BE2C (cell line): ENCODE data around the gene SYT2.

Experiments
- DNase-seq: peaks from one replicate; pipeline ENCODE4 v3.0.0-alpha.2; 2020
- H3K27me3 ChIP-seq: fragments of 250-450 bp; sonication (Bioruptor Pico); 2 replicates; pipeline ENCODE4 v1.5.1; 2020; ENCODE audit warnings: mild to moderate bottlenecking
- H3K36me3 ChIP-seq: fragments of 250-450 bp; sonication (Bioruptor Pico); 2 replicates; pipeline ENCODE4 v1.5.1; 2020; ENCODE audit warnings: mild to moderate bottlenecking
- H3K4me1 ChIP-seq: fragments of 250-450 bp; sonication (Bioruptor Pico); 2 replicates; pipeline ENCODE4 v1.5.1; 2020
- H3K4me3 ChIP-seq: 2 replicates; pipeline ENCODE4 v1.5.1; 2011; ENCODE audit warnings: low read depth, low read length
- H3K9me3 ChIP-seq: fragments of 250-450 bp; sonication (Bioruptor Pico); 2 replicates; pipeline ENCODE4 v1.5.1; 2020
- TF ChIP-seq, protein P1 (sequence below): IDR thresholded peaks from 2 replicates; pipeline ENCODE4 v1.5.1; 2012; ENCODE audit warnings: mild to moderate bottlenecking, low read depth, low read length

The SYT2 gene

DNA sequence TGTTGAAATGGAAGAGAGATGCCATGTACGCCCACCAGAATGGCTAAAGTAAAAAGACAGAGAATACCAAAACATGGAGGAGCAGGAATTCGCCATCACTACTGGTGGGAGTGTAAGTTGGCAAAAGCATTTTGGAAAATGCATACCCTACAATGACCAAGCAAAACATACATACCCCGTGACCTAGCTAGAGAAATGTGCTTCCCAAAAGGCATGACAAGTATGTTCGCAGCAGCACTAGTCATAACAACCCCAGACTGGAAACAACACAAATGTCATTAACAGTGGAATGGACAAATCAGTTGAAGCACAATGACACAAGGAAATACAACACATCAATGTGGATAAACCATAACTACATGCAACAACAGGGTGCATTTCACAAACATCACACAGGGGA lies 27.2 kb downstream of the SYT2 start:
- Histone ChIP-seq H3K36me3 (no peaks in the 10 kb centered on the region), H3K4me3 (no peak overlapping the region), H3K4me1 (no peaks in the 10 kb centered on the region), H3K27me3 (no peaks in the 10 kb centered on the region), H3K9me3 (no peaks in the 10 kb centered on the region)
- no peak for DNase-seq
- TF ChIP-seq, protein P1, sequence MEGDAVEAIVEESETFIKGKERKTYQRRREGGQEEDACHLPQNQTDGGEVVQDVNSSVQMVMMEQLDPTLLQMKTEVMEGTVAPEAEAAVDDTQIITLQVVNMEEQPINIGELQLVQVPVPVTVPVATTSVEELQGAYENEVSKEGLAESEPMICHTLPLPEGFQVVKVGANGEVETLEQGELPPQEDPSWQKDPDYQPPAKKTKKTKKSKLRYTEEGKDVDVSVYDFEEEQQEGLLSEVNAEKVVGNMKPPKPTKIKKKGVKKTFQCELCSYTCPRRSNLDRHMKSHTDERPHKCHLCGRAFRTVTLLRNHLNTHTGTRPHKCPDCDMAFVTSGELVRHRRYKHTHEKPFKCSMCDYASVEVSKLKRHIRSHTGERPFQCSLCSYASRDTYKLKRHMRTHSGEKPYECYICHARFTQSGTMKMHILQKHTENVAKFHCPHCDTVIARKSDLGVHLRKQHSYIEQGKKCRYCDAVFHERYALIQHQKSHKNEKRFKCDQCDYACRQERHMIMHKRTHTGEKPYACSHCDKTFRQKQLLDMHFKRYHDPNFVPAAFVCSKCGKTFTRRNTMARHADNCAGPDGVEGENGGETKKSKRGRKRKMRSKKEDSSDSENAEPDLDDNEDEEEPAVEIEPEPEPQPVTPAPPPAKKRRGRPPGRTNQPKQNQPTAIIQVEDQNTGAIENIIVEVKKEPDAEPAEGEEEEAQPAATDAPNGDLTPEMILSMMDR, result no peak

DNA sequence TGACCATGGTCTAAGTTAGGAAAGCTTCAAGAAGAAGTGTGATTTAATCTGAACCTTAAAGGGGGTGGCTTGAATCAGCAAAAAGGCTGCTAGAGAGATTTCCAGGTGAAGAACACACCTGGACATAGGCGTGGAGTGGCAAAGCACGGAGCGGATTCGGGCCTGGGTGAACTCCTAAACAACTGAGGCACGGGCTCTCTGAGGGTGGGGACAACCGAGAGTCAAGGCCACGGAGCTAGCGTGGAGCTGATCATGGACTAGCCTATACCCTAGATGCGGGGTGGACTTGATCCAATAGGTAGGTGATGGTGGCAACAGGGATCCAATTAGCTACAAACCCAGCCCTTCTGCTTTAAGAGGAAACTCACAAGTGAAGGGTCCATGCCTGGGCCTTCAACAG lies 27.8 kb downstream of the SYT2 start:
- H3K36me3 ChIP-seq, result no peaks in the 10 kb centered on the region
- no peaks in the 10 kb centered on the region for H3K4me1 ChIP-seq
- TF ChIP-seq, protein P1, result no peak
- no peaks in the 10 kb centered on the region for H3K9me3 ChIP-seq
- H3K27me3 ChIP-seq, result no peaks in the 10 kb centered on the region
- no peak for DNase-seq
- H3K4me3 ChIP-seq, result no peak overlapping the region

DNA sequence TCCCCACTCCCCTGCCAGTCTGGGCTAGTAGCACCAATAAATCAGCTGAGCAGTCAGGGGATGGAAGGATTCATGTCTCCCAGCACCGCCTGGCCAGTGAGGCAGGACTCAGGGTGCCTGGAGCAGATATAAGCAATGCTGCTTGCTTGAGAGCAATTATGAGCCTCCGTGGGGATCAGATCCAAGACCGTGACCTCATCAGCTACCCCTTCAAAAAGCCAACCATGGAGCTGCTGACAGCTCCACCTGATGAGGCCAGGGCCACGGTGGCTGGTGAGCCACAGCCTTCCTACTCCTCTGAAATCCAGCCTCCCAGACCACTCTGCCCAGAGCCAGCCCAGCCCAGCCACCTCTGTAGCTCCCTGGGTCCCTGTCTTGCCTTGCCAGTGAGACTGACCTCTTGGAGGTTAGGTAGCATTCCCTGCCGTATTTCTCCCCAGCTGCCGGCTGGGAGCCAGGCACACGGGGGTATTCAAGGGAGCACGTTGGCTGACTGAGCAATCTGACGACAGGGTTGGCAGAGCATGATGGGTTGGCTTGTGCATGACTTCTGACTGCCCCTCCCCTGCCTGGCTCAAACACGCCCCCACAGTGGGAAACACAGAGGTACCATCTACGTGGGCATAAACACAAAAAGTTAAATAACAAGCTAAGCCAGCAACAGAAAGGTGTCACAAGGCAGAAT lies 28.4 kb downstream of the SYT2 start:
- no peaks in the 10 kb centered on the region for H3K36me3 ChIP-seq
- DNase-seq, result no peak
- no peak overlapping the region for H3K4me3 ChIP-seq
- no peaks in the 10 kb centered on the region for H3K4me1 ChIP-seq
- no peaks in the 10 kb centered on the region for H3K27me3 ChIP-seq
- TF ChIP-seq, protein P1, result no peak
- no peaks in the 10 kb centered on the region for H3K9me3 ChIP-seq

DNA sequence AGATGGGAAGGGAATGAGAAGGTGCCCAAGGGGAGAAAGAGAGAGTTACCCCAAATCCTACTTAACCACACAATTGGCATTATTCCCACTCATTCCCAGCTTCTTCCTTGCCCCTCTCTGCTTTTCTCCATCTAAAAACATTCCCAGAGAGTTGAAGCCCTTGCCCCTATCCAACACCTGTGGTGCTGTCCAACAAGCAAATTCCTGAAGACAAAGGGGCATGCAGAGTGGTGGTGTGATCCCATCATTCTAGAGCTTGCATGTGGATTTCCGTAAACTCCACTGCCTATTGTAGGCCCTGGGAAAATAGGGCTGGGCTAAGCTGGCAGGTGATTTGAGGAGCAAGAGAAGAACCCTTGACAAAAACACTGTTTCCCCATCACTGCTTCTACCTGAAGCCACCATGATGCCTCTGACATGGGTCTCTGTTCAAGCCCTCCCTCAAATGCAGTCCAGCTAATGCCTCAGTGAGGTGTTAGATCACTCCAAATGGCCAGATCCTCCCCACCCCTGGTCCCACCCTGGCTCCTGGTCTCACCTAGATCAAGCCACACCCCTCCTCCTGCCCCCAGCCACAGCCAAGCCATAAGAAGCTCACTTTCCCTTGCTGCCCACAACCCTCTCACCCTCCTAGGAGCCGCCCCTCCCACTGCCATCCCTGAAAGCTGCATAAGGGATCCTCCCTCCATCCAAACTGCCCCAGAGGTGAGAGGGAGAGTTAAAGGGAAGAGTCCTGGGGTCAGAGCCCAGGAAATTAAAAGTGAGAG lies 29.5 kb downstream of the SYT2 start:
- Histone ChIP-seq H3K27me3 (no peaks in the 10 kb centered on the region), H3K4me1 (no peaks in the 10 kb centered on the region), H3K9me3 (no peaks in the 10 kb centered on the region), H3K36me3 (no peaks in the 10 kb centered on the region), H3K4me3 (no peak overlapping the region)
- DNase-seq, result no peak
- TF ChIP-seq, protein P1, result no peak

DNA sequence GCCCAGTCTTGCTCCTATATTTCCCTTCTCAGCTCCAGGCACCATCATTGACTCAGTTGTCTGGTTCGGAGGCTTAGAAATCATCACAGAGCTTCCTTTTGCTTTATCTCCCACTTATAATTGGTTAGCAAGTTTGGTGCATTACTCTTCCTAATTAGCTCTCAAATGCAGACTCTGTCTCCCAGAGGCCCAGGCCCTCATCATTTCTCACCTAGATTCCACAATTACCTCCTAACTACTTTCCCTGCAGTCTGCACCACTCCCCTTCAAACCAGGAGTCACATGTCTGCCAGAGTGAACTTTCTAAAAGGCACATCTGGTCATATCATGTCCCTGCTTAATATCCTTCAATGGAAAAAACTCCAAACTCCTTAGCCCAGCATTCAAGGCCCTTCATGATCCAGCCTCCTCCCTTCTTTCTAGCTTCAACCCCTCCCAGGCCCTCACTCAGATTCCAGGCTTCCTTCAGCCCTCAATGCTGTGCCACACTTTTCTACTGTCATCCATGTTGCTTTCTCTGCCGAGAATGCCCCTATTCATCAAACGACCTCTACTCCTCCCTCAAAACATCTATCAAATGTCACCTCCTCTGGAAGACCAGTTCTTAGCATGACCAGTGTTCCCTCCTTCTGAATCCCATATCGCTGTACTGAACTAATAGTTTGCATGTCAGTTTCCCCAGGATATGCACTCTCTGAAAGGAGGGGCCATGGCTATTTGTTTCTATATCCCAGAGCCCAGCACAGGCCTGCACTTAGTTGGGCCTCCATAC lies 30.7 kb downstream of the SYT2 start:
- TF ChIP-seq, protein P1, result no peak
- no peaks in the 10 kb centered on the region for H3K36me3 ChIP-seq
- H3K4me3 ChIP-seq, result no peak overlapping the region
- no peak for DNase-seq
- no peaks in the 10 kb centered on the region for H3K27me3 ChIP-seq
- H3K9me3 ChIP-seq, result no peaks in the 10 kb centered on the region
- no peaks in the 10 kb centered on the region for H3K4me1 ChIP-seq
